ENCODE measurements around the gene ATM. TPM values are rescaled to one million over a fixed set of nuclear protein-coding genes. Genes with fewer than 3 reads are reported as not detected.
A peak's percentile ranks its signal among the peaks of the same experiment; 100 is the strongest.

ATM gene
- total RNA-seq, 6 experiments from 2014 or later: 42.0 to 50.5 (median 47.3) TPM

DNA sequence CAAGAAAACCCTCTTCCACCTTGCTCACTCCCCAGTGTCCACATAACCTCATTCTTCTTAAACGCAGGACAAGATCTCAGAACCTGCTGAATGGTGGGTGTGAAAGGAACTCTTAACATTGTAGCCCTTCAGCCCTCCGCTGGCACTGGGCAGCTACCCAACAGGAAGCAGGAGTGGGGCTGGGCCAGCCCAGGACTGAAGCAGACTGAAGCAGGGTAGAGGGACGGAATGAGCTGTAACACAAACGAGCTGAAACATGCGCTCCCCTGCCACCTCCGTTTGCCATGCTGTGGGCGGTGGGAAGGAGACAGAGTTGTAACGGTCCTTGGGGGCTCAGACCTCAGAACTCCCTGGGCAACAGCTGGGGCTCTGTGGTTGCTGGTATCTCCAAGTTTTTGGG lies 24.0 kb upstream of the ATM start:
- TF ChIP-seq, protein P1, sequence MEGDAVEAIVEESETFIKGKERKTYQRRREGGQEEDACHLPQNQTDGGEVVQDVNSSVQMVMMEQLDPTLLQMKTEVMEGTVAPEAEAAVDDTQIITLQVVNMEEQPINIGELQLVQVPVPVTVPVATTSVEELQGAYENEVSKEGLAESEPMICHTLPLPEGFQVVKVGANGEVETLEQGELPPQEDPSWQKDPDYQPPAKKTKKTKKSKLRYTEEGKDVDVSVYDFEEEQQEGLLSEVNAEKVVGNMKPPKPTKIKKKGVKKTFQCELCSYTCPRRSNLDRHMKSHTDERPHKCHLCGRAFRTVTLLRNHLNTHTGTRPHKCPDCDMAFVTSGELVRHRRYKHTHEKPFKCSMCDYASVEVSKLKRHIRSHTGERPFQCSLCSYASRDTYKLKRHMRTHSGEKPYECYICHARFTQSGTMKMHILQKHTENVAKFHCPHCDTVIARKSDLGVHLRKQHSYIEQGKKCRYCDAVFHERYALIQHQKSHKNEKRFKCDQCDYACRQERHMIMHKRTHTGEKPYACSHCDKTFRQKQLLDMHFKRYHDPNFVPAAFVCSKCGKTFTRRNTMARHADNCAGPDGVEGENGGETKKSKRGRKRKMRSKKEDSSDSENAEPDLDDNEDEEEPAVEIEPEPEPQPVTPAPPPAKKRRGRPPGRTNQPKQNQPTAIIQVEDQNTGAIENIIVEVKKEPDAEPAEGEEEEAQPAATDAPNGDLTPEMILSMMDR (IDR thresholded peaks at IDR 0.05): no peak
- Mint-ChIP-seq H3K36me3 (ENCODE audit: low read depth) (peaks cover 11% of the 10 kb centered on the region), H3K27ac (no peak overlapping the region), H3K9me3 (no peaks in the 10 kb centered on the region), H3K4me3 (no peak overlapping the region), H3K4me1 (ENCODE audit: low read depth) (peaks cover 14% of the 10 kb centered on the region), H3K27me3 (ENCODE audit: insufficient read depth) (no peaks in the 10 kb centered on the region)
- DNase-seq: no peak

DNA sequence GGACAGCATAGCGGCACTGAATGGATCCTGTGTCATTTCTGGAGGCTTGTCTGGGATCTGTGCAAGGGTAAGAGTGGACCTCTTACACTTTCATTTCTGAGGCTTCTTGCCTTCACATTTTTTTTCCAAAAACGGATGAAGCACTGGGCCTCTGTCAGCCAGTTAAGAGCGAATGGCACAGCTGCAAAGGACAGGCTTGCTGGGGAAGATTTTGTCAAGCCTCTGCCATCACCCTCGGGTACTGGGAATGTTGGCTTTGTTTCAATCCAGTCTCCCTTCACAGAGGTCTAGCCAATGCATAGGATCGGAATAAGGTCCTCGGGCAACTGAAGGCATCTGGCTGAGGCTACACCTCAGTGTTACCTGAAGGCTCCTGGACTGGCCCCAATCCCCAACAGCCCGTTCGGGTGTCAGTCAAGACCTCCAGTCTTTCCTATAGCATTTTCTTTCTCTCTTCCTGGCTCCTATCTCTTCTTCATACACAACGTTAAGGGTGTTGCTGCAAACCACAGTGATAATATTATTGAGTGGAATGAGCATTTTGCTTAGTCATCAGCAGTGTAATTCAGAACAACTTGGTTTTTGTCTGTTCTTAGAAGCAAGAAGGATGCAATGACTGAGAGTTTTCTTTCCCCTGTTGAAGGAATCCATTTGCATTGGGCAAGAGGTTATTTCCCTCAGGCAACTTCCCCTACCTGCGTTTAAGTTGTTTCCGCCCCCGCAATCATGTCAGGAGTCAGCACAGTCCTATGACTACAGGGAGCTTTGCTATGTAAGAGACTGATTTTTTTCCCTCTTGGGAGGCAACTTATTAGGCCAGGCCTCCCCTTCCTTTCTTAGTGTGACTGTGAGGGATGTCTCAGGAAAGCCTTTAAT lies 23.2 kb upstream of the ATM start:
- Mint-ChIP-seq H3K4me1 (ENCODE audit: low read depth) (peaks cover 14% of the 10 kb centered on the region), H3K27ac (peak overlapping the region; percentile 73), H3K9me3 (peaks cover 2% of the 10 kb centered on the region), H3K36me3 (ENCODE audit: low read depth) (peaks cover 19% of the 10 kb centered on the region), H3K4me3 (no peak overlapping the region), H3K27me3 (ENCODE audit: insufficient read depth) (no peaks in the 10 kb centered on the region)
- TF ChIP-seq, protein P1 (IDR thresholded peaks at IDR 0.05): no peak
- DNase-seq: peak; percentile 25

DNA sequence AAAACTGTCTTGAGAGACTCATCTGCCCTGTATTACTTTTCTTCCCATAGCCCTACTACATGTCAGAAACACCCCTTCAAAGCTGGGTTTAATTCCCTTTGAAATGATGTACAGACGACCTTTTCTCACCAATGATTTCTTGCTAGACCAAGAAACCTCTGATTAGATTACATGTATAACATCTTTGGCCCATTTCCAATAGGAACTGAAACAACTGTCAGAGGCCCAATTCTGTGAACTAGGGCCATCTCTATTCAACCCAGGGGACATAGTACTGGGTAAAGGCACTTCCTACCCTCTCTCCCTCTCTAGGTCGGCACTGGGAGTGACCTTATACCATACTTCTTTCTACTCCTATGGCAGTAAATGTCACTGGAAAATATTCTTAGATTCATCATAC lies 19.8 kb upstream of the ATM start:
- TF ChIP-seq, protein P1 (IDR thresholded peaks at IDR 0.05): no peak
- H3K27ac Mint-ChIP-seq: no peak overlapping the region
- DNase-seq: no peak
- H3K4me1 Mint-ChIP-seq (ENCODE audit: low read depth): peaks cover 14% of the 10 kb centered on the region
- no peak overlapping the region for H3K4me3 Mint-ChIP-seq
- H3K27me3 Mint-ChIP-seq (ENCODE audit: insufficient read depth): no peaks in the 10 kb centered on the region
- H3K36me3 Mint-ChIP-seq (ENCODE audit: low read depth): peaks cover 46% of the 10 kb centered on the region
- H3K9me3 Mint-ChIP-seq: peaks cover 10% of the 10 kb centered on the region

DNA sequence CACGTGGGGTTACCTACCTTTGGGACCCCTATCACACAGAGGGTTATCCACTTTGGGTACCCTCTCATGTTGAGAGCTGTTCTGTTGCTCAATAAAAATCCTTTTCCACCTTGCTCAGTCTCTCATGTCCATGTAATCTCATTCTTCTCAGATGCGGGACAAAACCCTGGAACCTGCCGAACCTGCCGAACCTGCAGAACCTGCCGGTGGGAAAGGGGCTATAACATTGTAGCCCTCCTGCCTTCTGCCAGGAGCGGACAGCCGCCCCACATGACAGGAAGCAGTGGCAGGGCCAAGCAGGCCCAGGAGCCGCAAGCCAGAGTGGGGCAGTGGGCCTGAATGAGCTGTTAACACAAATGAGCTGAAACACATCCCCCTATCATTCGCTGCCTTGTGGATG lies 18.5 kb upstream of the ATM start:
- TF ChIP-seq, protein P1 (IDR thresholded peaks at IDR 0.05): no peak
- peaks cover 10% of the 10 kb centered on the region for H3K9me3 Mint-ChIP-seq
- H3K36me3 Mint-ChIP-seq (ENCODE audit: low read depth): peaks cover 56% of the 10 kb centered on the region
- no peak overlapping the region for H3K4me3 Mint-ChIP-seq
- H3K27ac Mint-ChIP-seq: no peak overlapping the region
- no peak for DNase-seq
- H3K4me1 Mint-ChIP-seq (ENCODE audit: low read depth): peaks cover 14% of the 10 kb centered on the region
- H3K27me3 Mint-ChIP-seq (ENCODE audit: insufficient read depth): no peaks in the 10 kb centered on the region

DNA sequence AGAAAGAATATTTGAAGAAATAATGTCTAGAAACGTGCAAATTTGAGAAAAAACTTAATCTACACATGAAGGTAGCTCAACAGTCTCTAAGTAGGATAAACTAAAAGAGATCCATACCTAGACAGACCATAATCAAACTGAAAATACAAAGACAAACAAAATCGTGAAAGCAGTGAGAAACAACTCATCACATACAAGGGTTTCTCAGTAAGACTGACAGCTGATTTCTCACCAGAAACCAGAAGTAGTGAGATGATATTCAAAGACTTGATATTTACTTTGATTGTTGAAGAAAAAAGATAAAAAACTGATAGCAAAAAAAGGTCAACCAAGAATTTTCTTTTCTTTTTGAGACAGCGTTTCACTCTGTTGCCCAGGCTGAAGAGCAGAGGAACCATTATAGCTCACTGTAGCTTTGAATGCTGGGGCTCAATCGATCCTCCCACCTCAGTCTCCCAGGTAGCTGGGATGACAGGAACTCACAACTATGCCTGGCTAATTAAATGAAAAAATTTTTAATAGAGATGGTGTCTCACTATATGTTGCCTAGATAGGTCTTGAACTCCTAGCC lies 17.9 kb upstream of the ATM start:
- Mint-ChIP-seq H3K27me3 (ENCODE audit: insufficient read depth) (no peaks in the 10 kb centered on the region), H3K9me3 (peaks cover 10% of the 10 kb centered on the region), H3K4me1 (ENCODE audit: low read depth) (peaks cover 8% of the 10 kb centered on the region), H3K27ac (no peak overlapping the region), H3K4me3 (no peak overlapping the region), H3K36me3 (ENCODE audit: low read depth) (peaks cover 62% of the 10 kb centered on the region)
- TF ChIP-seq, protein P1 (IDR thresholded peaks at IDR 0.05): no peak
- DNase-seq: no peak
